ENCODE data around the gene YIPF7. TPM values are rescaled to one million over a fixed set of nuclear protein-coding genes. Genes with fewer than 3 reads are reported as not detected.

YIPF7 gene
- total RNA-seq, result not detected
- polyA plus RNA-seq, result not detected

- no peaks in the 10 kb centered on the region for H3K36me3 ChIP-seq (ENCODE audit: control insufficient read depth in 4 of 4, insufficient read depth in 3 of 4, low read depth in 1 of 4, low read length in 3 of 4)
- TF ChIP-seq RAD21 (IDR thresholded peaks at IDR 0.05), result no peak
- TF ChIP-seq, protein P1, sequence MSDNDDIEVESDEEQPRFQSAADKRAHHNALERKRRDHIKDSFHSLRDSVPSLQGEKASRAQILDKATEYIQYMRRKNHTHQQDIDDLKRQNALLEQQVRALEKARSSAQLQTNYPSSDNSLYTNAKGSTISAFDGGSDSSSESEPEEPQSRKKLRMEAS (IDR thresholded peaks at IDR 0.05), result no peak
- no peak for TF ChIP-seq SP1 (IDR thresholded peaks at IDR 0.05)
- TF ChIP-seq, protein P2, sequence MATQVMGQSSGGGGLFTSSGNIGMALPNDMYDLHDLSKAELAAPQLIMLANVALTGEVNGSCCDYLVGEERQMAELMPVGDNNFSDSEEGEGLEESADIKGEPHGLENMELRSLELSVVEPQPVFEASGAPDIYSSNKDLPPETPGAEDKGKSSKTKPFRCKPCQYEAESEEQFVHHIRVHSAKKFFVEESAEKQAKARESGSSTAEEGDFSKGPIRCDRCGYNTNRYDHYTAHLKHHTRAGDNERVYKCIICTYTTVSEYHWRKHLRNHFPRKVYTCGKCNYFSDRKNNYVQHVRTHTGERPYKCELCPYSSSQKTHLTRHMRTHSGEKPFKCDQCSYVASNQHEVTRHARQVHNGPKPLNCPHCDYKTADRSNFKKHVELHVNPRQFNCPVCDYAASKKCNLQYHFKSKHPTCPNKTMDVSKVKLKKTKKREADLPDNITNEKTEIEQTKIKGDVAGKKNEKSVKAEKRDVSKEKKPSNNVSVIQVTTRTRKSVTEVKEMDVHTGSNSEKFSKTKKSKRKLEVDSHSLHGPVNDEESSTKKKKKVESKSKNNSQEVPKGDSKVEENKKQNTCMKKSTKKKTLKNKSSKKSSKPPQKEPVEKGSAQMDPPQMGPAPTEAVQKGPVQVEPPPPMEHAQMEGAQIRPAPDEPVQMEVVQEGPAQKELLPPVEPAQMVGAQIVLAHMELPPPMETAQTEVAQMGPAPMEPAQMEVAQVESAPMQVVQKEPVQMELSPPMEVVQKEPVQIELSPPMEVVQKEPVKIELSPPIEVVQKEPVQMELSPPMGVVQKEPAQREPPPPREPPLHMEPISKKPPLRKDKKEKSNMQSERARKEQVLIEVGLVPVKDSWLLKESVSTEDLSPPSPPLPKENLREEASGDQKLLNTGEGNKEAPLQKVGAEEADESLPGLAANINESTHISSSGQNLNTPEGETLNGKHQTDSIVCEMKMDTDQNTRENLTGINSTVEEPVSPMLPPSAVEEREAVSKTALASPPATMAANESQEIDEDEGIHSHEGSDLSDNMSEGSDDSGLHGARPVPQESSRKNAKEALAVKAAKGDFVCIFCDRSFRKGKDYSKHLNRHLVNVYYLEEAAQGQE (IDR thresholded peaks at IDR 0.05), result no peak
- no peak for TF ChIP-seq YY1 (IDR thresholded peaks at IDR 0.05)
- TF ChIP-seq CTCF (IDR thresholded peaks at IDR 0.05; ENCODE audit: low read depth, low read length, missing input control), result no peak
- no peak for TF ChIP-seq EGR1 (IDR thresholded peaks at IDR 0.05; ENCODE audit: low read depth in 2 of 2)
- H3K27ac ChIP-seq (ENCODE audit: low read depth in 1 of 2, low read length in 2 of 2), result no peak within 1 kb of the TSS
- H3K27me3 ChIP-seq (ENCODE audit: control insufficient read depth in 4 of 4, insufficient read depth in 4 of 4, low read length in 3 of 4), result peaks cover 0 to 3% (median 1%) of the 10 kb centered on the region in 4 donors
- WGBS, result 69% methylated on average over 1 of the region's 1 CpG
- DNase-seq (ENCODE audit: low spot score), result no peak
- no peaks in the 10 kb centered on the region for H3K9me3 ChIP-seq (ENCODE audit: control insufficient read depth in 4 of 4, low read length in 3 of 4)
- no peak within 1 kb of the TSS for H3K4me3 ChIP-seq (ENCODE audit: low read depth in 1 of 3, low read length in 3 of 3)
- H3K9ac ChIP-seq (ENCODE audit: low read depth in 1 of 2, low read length in 2 of 2), result no peak within 1 kb of the TSS
- no peaks in the 10 kb centered on the region for H3K4me1 ChIP-seq (ENCODE audit: control insufficient read depth in 4 of 4, insufficient read depth in 4 of 4, low read length in 3 of 4)
Measured at GRCh38 chr4:44651425-44651824, at the start of gene YIPF7. Gene YIPF7 (minus strand): TSS chr4:44651625. CDS start chr4:44650100, 1,525 bp downstream.

DNA sequence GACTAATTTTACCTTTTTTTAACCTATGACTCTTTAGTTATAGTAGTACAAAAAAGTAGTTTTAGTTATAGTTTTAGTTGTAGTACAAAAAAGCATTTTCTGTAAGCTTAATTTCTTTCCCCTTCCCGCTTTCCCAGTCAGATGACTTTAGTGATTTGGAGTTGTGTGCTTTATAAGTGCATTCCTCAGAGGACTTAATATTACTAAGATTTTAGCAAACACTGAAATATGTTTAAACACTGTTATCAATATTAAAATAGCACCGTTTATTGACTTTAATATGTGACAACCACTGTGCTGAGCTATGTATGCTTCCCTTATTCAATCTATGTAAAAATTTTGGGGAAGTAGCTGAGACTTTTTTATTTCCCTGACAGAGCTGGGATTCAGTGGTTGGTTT lies 49.6 kb upstream of the YIPF7 start:
- H3K27me3 ChIP-seq (ENCODE audit: control insufficient read depth in 4 of 4, insufficient read depth in 4 of 4, low read length in 3 of 4), result no peaks in the 10 kb centered on the region
- no peak for DNase-seq (ENCODE audit: low spot score)
- H3K27ac ChIP-seq (ENCODE audit: low read depth in 1 of 2, low read length in 2 of 2), result no peak overlapping the region
- no peaks in the 10 kb centered on the region for H3K9me3 ChIP-seq (ENCODE audit: control insufficient read depth in 4 of 4, low read length in 3 of 4)
- WGBS, result 84% methylated on average over 2 of the region's 2 CpGs
- H3K9ac ChIP-seq (ENCODE audit: low read depth in 1 of 2, low read length in 2 of 2), result no peak overlapping the region
- peaks cover 2 to 31% (median 23%) of the 10 kb centered on the region in 4 donors for H3K36me3 ChIP-seq (ENCODE audit: control insufficient read depth in 4 of 4, insufficient read depth in 3 of 4, low read depth in 1 of 4, low read length in 3 of 4)
- H3K4me1 ChIP-seq (ENCODE audit: control insufficient read depth in 4 of 4, insufficient read depth in 4 of 4, low read length in 3 of 4), result no peaks in the 10 kb centered on the region
- H3K4me3 ChIP-seq (ENCODE audit: low read depth in 1 of 3, low read length in 3 of 3), result no peak overlapping the region
- TF ChIP-seq RAD21 (IDR thresholded peaks at IDR 0.05) (no peak), HNF4G (IDR thresholded peaks at IDR 0.05) (no peak), YY1 (IDR thresholded peaks at IDR 0.05) (no peak), CTCF (IDR thresholded peaks at IDR 0.05; ENCODE audit: low read depth, low read length, missing input control) (no peak), EGR1 (IDR thresholded peaks at IDR 0.05; ENCODE audit: low read depth in 2 of 2) (no peak), SP1 (IDR thresholded peaks at IDR 0.05) (no peak), GABPA (IDR thresholded peaks at IDR 0.05 in 1 of 2, conservative IDR thresholded peaks at IDR 0.05 in 1 of 2) (no peak), FOXA1 (IDR thresholded peaks at IDR 0.05) (no peak), TAF1 (conservative IDR thresholded peaks at IDR 0.05) (no peak), ATF3 (IDR thresholded peaks at IDR 0.05) (no peak), HNF4A (conservative IDR thresholded peaks at IDR 0.05) (no peak), NR2F2 (IDR thresholded peaks at IDR 0.05) (no peak), JUND (IDR thresholded peaks at IDR 0.05) (no peak), RXRA (IDR thresholded peaks at IDR 0.05) (no peak), FOXA2 (IDR thresholded peaks at IDR 0.05) (no peak)
- TF ChIP-seq, protein P1 (IDR thresholded peaks at IDR 0.05), result no peak
- TF ChIP-seq, protein P2 (IDR thresholded peaks at IDR 0.05), result no peak
- TF ChIP-seq, protein P3, sequence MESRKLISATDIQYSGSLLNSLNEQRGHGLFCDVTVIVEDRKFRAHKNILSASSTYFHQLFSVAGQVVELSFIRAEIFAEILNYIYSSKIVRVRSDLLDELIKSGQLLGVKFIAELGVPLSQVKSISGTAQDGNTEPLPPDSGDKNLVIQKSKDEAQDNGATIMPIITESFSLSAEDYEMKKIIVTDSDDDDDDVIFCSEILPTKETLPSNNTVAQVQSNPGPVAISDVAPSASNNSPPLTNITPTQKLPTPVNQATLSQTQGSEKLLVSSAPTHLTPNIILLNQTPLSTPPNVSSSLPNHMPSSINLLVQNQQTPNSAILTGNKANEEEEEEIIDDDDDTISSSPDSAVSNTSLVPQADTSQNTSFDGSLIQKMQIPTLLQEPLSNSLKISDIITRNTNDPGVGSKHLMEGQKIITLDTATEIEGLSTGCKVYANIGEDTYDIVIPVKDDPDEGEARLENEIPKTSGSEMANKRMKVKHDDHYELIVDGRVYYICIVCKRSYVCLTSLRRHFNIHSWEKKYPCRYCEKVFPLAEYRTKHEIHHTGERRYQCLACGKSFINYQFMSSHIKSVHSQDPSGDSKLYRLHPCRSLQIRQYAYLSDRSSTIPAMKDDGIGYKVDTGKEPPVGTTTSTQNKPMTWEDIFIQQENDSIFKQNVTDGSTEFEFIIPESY (IDR thresholded peaks at IDR 0.05), result no peak
